Lower lobe of right lung (tissue), 2 donors: Measurements from ENCODE around the gene DDAH1. TPM values are rescaled to one million over a fixed set of nuclear protein-coding genes. Genes with fewer than 3 reads are reported as not detected.
A peak's percentile ranks its signal among the peaks of the same experiment; 100 is the strongest.

ENCODE experiments used
- ATAC-seq, 2 donors: fragments of 200-7000 bp; cut with Tn5 transposase; one replicate each; pipeline ENCODE4 v1.9.1; 2020 to 2022; ENCODE audit warnings: mild to moderate bottlenecking in 2 of 2, moderate library complexity in 2 of 2
- DNase-seq: peaks from one replicate; pipeline ENCODE4 v3.0.0-alpha.2; 2020
- H3K27ac ChIP-seq: fragments of 200-600 bp; one replicate; pipeline ENCODE4 v1.8.0; 2022
- H3K27me3 ChIP-seq: fragments of 200-600 bp; one replicate; pipeline ENCODE4 v1.8.0; 2022; ENCODE audit warnings: low read depth
- H3K36me3 ChIP-seq: fragments of 200-600 bp; one replicate; pipeline ENCODE4 v1.8.0; 2022; ENCODE audit warnings: mild to moderate bottlenecking
- H3K4me1 ChIP-seq: fragments of 200-600 bp; one replicate; pipeline ENCODE4 v1.8.0; 2022
- H3K4me3 ChIP-seq: fragments of 200-600 bp; one replicate; pipeline ENCODE4 v1.8.0; 2022; ENCODE audit warnings: mild to moderate bottlenecking
- H3K9me3 ChIP-seq: fragments of 200-600 bp; one replicate; pipeline ENCODE4 v1.8.0; 2022
- intact Hi-C: fragments of 100-400 bp; cut with DNase I; formaldehyde crosslinking; loops from one replicate; pipeline ENCODE4 v1.11.0; 2022
- total RNA-seq: library from RNA; stranded (reverse); fragmentation: NEBNext Ultra II Directional; extraction: Animal tissue kit (Norgen Biotek cat#: 25700); gene quantifications from one replicate; pipeline ENCODE4 v1.2.1, GENCODE V29; 2021
- TF ChIP-seq, protein P1 (sequence below): fragments of 200-600 bp; IDR thresholded peaks from one replicate; pipeline ENCODE4 v1.8.0; 2022; ENCODE audit warnings: antibody characterized with exemption, mild to moderate bottlenecking
- donor health status: DM: no; HTN: yes; CAD: no; lungs with severe emphysema.

Gene DDAH1
- total RNA-seq, 1 donor from 2014 or later, result 48.4 TPM

- peaks cover 10% of the 10 kb centered on the region for H3K9me3 ChIP-seq
- no peaks in the 10 kb centered on the region for H3K4me1 ChIP-seq
- no peak overlapping the region for H3K4me3 ChIP-seq
- TF ChIP-seq, protein P1, sequence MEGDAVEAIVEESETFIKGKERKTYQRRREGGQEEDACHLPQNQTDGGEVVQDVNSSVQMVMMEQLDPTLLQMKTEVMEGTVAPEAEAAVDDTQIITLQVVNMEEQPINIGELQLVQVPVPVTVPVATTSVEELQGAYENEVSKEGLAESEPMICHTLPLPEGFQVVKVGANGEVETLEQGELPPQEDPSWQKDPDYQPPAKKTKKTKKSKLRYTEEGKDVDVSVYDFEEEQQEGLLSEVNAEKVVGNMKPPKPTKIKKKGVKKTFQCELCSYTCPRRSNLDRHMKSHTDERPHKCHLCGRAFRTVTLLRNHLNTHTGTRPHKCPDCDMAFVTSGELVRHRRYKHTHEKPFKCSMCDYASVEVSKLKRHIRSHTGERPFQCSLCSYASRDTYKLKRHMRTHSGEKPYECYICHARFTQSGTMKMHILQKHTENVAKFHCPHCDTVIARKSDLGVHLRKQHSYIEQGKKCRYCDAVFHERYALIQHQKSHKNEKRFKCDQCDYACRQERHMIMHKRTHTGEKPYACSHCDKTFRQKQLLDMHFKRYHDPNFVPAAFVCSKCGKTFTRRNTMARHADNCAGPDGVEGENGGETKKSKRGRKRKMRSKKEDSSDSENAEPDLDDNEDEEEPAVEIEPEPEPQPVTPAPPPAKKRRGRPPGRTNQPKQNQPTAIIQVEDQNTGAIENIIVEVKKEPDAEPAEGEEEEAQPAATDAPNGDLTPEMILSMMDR, result no peak
- no peaks in the 10 kb centered on the region for H3K27me3 ChIP-seq
- DNase-seq (no peak), ATAC-seq (no peak)
- H3K27ac ChIP-seq, result no peak overlapping the region
- intact Hi-C loops, result no loop called here
- no peaks in the 10 kb centered on the region for H3K36me3 ChIP-seq
These were observed 86.4 kb downstream of the DDAH1 start for GRCh38 chr1:85378534-85378933.

- Histone ChIP-seq H3K27me3 (no peaks in the 10 kb centered on the region), H3K27ac (no peak overlapping the region), H3K4me3 (no peak overlapping the region), H3K4me1 (no peaks in the 10 kb centered on the region), H3K9me3 (no peaks in the 10 kb centered on the region), H3K36me3 (no peaks in the 10 kb centered on the region)
- intact Hi-C loops, result no loop called here
- TF ChIP-seq, protein P1, result no peak
- no peak for ATAC-seq
- no peak for DNase-seq
These were observed 88.6 kb downstream of the DDAH1 start for GRCh38 chr1:85376356-85376755.

GRCh38 chr1:85375493-85375892, 89.5 kb downstream of the DDAH1 start:
- ATAC-seq (no peak), DNase-seq (no peak)
- TF ChIP-seq, protein P1, result no peak
- no peak overlapping the region for H3K27ac ChIP-seq
- H3K36me3 ChIP-seq, result no peaks in the 10 kb centered on the region
- no peak overlapping the region for H3K4me3 ChIP-seq
- intact Hi-C loops, result no loop called here
- no peaks in the 10 kb centered on the region for H3K4me1 ChIP-seq
- no peaks in the 10 kb centered on the region for H3K27me3 ChIP-seq
- no peaks in the 10 kb centered on the region for H3K9me3 ChIP-seq

DNA sequence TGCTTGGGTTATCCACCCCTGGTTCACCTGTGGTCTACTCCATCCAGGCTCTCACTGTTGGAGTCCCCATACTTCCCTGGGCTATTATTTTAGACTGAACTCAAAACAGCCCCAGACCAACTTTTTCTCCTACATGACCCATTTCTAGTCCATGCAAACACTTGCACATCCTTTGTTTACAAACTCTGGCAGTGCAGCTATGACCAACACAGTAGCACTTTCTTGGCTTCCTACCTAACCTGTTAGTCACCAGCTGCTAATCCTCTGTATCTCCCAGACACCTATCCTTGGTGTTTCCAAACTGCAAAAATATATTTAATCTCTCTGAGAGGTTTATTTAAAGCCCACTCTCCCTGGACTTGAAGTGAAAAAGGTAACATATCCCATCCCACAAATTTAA, 90.8 kb downstream of the DDAH1 start:
- no peak overlapping the region for H3K27ac ChIP-seq
- H3K4me1 ChIP-seq, result no peaks in the 10 kb centered on the region
- H3K36me3 ChIP-seq, result no peaks in the 10 kb centered on the region
- ATAC-seq, result peak in 1 of 2 donors; percentile 69
- no peaks in the 10 kb centered on the region for H3K27me3 ChIP-seq
- no peak for DNase-seq
- TF ChIP-seq, protein P1, result no peak
- no peak overlapping the region for H3K4me3 ChIP-seq
- intact Hi-C loops, result no loop called here
- no peaks in the 10 kb centered on the region for H3K9me3 ChIP-seq

GRCh38 chr1:85373378-85373708, 91.6 kb downstream of the DDAH1 start:
- no peak overlapping the region for H3K4me3 ChIP-seq
- ATAC-seq, result no peak

More at GRCh38 chr1:85373378-85373708, 91.6 kb downstream of the DDAH1 start:
- Histone ChIP-seq H3K27ac (no peak overlapping the region), H3K36me3 (no peaks in the 10 kb centered on the region), H3K4me1 (no peaks in the 10 kb centered on the region), H3K27me3 (no peaks in the 10 kb centered on the region), H3K9me3 (no peaks in the 10 kb centered on the region)
- TF ChIP-seq, protein P1, result no peak
- intact Hi-C loops, result no loop called here
- no peak for DNase-seq
